ENCODE results near the gene PXYLP1.

DNA sequence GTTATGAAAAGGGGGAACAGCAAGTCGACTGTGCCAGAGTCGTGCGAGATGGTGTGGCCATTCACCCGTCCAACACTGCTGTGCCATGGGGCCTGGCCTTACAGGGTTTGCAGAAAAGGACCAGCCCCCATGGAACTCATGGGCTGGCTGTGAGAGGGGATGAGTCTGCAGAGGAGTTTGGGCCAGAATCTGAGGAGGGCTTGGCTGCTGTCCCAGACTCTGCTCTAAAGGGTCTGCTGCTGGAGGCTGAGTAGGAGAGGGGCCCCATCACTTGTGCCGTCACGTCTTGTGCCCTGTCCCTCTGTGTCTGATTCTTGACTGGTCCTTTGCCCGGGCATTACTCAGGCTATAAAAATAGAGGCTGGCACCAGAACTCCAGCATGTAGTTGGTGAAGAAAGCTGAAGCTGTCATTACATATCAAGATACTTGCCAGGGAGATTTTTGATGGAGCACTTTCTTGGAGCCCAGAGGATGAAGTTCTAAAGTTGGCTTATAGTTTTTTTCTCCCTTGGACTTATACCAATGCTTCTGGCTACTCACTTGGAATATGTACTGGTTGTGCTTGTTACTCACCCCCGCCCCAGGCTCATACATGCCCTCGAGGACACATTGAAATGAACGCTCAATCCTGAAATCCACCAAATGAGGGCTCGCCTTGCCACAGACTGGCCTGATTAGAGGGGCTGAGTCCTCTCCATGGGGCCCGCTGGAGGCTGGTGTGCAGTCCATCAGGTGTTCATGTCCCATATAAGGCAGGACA is 10.2 kb downstream of the PXYLP1 start:
- TF ChIP-seq, protein P1, sequence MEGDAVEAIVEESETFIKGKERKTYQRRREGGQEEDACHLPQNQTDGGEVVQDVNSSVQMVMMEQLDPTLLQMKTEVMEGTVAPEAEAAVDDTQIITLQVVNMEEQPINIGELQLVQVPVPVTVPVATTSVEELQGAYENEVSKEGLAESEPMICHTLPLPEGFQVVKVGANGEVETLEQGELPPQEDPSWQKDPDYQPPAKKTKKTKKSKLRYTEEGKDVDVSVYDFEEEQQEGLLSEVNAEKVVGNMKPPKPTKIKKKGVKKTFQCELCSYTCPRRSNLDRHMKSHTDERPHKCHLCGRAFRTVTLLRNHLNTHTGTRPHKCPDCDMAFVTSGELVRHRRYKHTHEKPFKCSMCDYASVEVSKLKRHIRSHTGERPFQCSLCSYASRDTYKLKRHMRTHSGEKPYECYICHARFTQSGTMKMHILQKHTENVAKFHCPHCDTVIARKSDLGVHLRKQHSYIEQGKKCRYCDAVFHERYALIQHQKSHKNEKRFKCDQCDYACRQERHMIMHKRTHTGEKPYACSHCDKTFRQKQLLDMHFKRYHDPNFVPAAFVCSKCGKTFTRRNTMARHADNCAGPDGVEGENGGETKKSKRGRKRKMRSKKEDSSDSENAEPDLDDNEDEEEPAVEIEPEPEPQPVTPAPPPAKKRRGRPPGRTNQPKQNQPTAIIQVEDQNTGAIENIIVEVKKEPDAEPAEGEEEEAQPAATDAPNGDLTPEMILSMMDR (conservative IDR thresholded peaks at IDR 0.05; ENCODE audit: low read depth, low read length): no peak
- TF ChIP-seq EZH2 (IDR thresholded peaks at IDR 0.05; ENCODE audit: borderline replicate concordance, low read depth, low read length, poor library complexity, severe bottlenecking): no peak

Data from A673 (cell line).